MCF 10A (cell line): ENCODE measurements around the gene C19orf67. TPM values are rescaled to one million over a fixed set of nuclear protein-coding genes. Genes with fewer than 3 reads are reported as not detected.

Experiments used
- BruUV-seq: library from RNA; stranded (reverse); fragments of 400-500 nt; replicated peaks from 2 replicates; lab custom pipeline; 2021; lab: Mats Ljungman, UMichigan
- CTCF ChIA-PET: fragments of 300-600 bp; sonication (Branson Sonifier 250); formaldehyde crosslinking; extraction: SDS; loops from one replicate; lab custom pipeline; 2021; ENCODE audit warnings: antibody characterized with exemption, inconsistent platforms; lab: Yijun Ruan, JAX
- POLR2A ChIA-PET: fragments of 300-600, 350-650 bp; sonication (Branson Sonifier 250); formaldehyde crosslinking; extraction: SDS; loops from one replicate; lab custom pipeline; 2020; ENCODE audit warnings: antibody characterized with exemption, inconsistent platforms; lab: Yijun Ruan, JAX
- DNase-seq: peaks from one replicate; pipeline ENCODE4 v3.0.0-alpha.2; 2018; ENCODE audit not compliant: unreplicated experiment
- H3K27ac Mint-ChIP-seq: one replicate; pipeline ENCODE4 v1.8.0; 2022; ENCODE audit warnings: mild to moderate bottlenecking, low read depth, mixed read lengths; ENCODE audit not compliant: unreplicated experiment
- H3K27me3 Mint-ChIP-seq: one replicate; pipeline ENCODE4 v1.8.0; 2022; ENCODE audit warnings: mixed read lengths; ENCODE audit not compliant: insufficient read depth, unreplicated experiment
- H3K36me3 Mint-ChIP-seq: one replicate; pipeline ENCODE4 v1.8.0; 2022; ENCODE audit warnings: mild to moderate bottlenecking, moderate library complexity, mixed read lengths; ENCODE audit not compliant: insufficient read depth, unreplicated experiment
- H3K4me1 Mint-ChIP-seq: one replicate; pipeline ENCODE4 v1.8.0; 2022; ENCODE audit warnings: mixed read lengths; ENCODE audit not compliant: insufficient read depth, unreplicated experiment
- H3K4me3 Mint-ChIP-seq: one replicate; pipeline ENCODE4 v1.8.0; 2022; ENCODE audit warnings: mild to moderate bottlenecking, moderate library complexity, mixed read lengths; ENCODE audit not compliant: unreplicated experiment
- H3K9me3 Mint-ChIP-seq: one replicate; pipeline ENCODE4 v1.8.0; 2022; ENCODE audit warnings: mixed read lengths; ENCODE audit not compliant: unreplicated experiment
- CTCF ChIP-seq: fragments of 200-600 bp; IDR thresholded peaks from one replicate; pipeline ENCODE4 v1.8.0; 2022; ENCODE audit warnings: antibody characterized with exemption, mild to moderate bottlenecking; ENCODE audit not compliant: unreplicated experiment
- intact Hi-C: fragments of 100-400 bp; cut with micrococcal nuclease; formaldehyde crosslinking; loops from 2 replicates; pipeline ENCODE4 v1.14.1; 2022
- total RNA-seq: library from RNA; stranded (reverse); gene quantifications from 2 replicates; pipeline ENCODE4 v1.2.3, GENCODE V29; 2022

Gene C19orf67
- total RNA-seq, 1 experiment from 2014 or later: not detected

- peak overlapping the region; percentile 78 for H3K4me3 Mint-ChIP-seq
- H3K9me3 Mint-ChIP-seq: no peaks in the 10 kb centered on the region
- no peaks in the 10 kb centered on the region for H3K27me3 Mint-ChIP-seq
- POLR2A ChIA-PET: interaction anchor here (0.5 to 2.2 kb wide), 6 partner anchors 9 to 425 kb away, joined by 3 to 14 read pairs (median 4); no protein-coding TSS in a partner anchor
- DNase-seq: peak; percentile 54
- TF ChIP-seq CTCF: no peak
- H3K36me3 Mint-ChIP-seq: peaks cover 27% of the 10 kb centered on the region
- no peak overlapping the region for H3K27ac Mint-ChIP-seq
- CTCF ChIA-PET: no interaction called here
- BruUV-seq: no TSS peak
- peaks cover 12% of the 10 kb centered on the region for H3K4me1 Mint-ChIP-seq
- intact Hi-C loops: no loop called here
Measured at GRCh38 chr19:14089662-14090508, 4.3 kb upstream of the C19orf67 start.

GRCh38 chr19:14089412-14089661 is 3.8 kb upstream of the C19orf67 start:
- intact Hi-C loops: no loop called here
- peaks cover 27% of the 10 kb centered on the region for H3K36me3 Mint-ChIP-seq
- no peak overlapping the region for H3K27ac Mint-ChIP-seq
- no peak for DNase-seq
- no peak for TF ChIP-seq CTCF
- ChIA-PET CTCF (interaction anchor here (0.6 kb wide), 2 partner anchors 17 to 53 kb away, joined by 3 read pairs; partner anchors contain the start of gene MISP3), POLR2A (interaction anchor here (0.5 to 2.2 kb wide), 2 partner anchors 8 to 29 kb away, joined by 3 to 14 read pairs; no protein-coding TSS in a partner anchor)
- H3K27me3 Mint-ChIP-seq: no peaks in the 10 kb centered on the region
- peak overlapping the region; percentile 78 for H3K4me3 Mint-ChIP-seq
- no TSS peak for BruUV-seq
- H3K9me3 Mint-ChIP-seq: no peaks in the 10 kb centered on the region
- H3K4me1 Mint-ChIP-seq: peaks cover 12% of the 10 kb centered on the region

- no peak for TF ChIP-seq CTCF
- no TSS peak for BruUV-seq
Measured at GRCh38 chr19:14088634-14089411, 3.2 kb upstream of the C19orf67 start.

GRCh38 chr19:14086098-14086497 is 515 bp upstream of the C19orf67 start:
- CTCF ChIA-PET: no interaction called here
- H3K27me3 Mint-ChIP-seq: no peaks in the 10 kb centered on the region

More at GRCh38 chr19:14088634-14089411, 3.2 kb upstream of the C19orf67 start:
- no peaks in the 10 kb centered on the region for H3K27me3 Mint-ChIP-seq
- peaks cover 12% of the 10 kb centered on the region for H3K4me1 Mint-ChIP-seq
- ChIA-PET POLR2A (interaction anchor here (0.5 to 2.2 kb wide), 2 partner anchors 7 to 30 kb away, joined by 3 to 14 read pairs; no protein-coding TSS in a partner anchor), CTCF (interaction anchor here (0.6 kb wide), 2 partner anchors 17 to 53 kb away, joined by 3 read pairs; partner anchors contain the start of gene MISP3)
- no peaks in the 10 kb centered on the region for H3K9me3 Mint-ChIP-seq
- DNase-seq: no peak
- peaks cover 27% of the 10 kb centered on the region for H3K36me3 Mint-ChIP-seq
- intact Hi-C loops: no loop called here
- peak overlapping the region; percentile 78 for H3K4me3 Mint-ChIP-seq
- H3K27ac Mint-ChIP-seq: no peak overlapping the region

More at GRCh38 chr19:14086098-14086497, 515 bp upstream of the C19orf67 start:
- TF ChIP-seq CTCF: no peak
- Mint-ChIP-seq H3K9me3 (no peaks in the 10 kb centered on the region), H3K4me1 (peaks cover 6% of the 10 kb centered on the region), H3K4me3 (no peak overlapping the region), H3K27ac (no peak overlapping the region), H3K36me3 (peaks cover 20% of the 10 kb centered on the region)
- no TSS peak for BruUV-seq
- DNase-seq: no peak
- POLR2A ChIA-PET: no interaction called here
- intact Hi-C loops: no loop called here
